A673 (cell line): ENCODE data around the gene FARP1.

ENCODE experiments used
- CTCF ChIP-seq: fragments of 300-800, 200-600 bp; sonication (generic); conservative IDR thresholded peaks from 2 replicates; pipeline ENCODE4 v1.5.1; 2017; ENCODE audit warnings: low read depth, mild to moderate bottlenecking, antibody characterized with exemption, low read length, moderate library complexity, mixed read lengths
- EZH2 ChIP-seq: fragments of 200-600 bp; sonication (generic); IDR thresholded peaks from 2 replicates; pipeline ENCODE4 v1.6.1; 2017; ENCODE audit warnings: borderline replicate concordance, low read depth, mild to moderate bottlenecking, mixed read lengths, antibody characterized with exemption, low read length; ENCODE audit not compliant: poor library complexity, severe bottlenecking

- TF ChIP-seq CTCF (no peak), EZH2 (no peak)
Measured at GRCh38 chr13:98312606-98313005, 169.7 kb downstream of the FARP1 start.
